Measurements from ENCODE around the gene JMJD1C.

DNA sequence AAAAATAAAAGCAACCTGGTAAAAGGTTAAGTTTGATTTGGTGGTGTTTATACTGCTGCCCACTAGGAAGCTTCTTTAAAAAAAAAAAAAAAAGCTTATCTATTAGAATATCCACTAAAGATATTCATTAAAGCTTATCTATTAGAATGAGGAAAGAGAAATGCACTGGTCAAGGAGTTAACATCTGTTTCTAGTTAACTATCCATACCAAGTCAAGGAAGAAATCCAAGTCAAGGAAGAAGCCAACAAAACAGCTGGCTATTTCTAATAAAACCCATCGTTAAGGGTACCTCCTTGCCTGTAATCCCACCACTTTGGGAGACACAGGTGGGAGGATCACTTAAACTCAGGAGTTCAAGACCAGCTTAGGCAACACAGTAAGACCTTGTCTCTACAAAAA, 82.6 kb downstream of the JMJD1C start:
- TF ChIP-seq, protein P1, sequence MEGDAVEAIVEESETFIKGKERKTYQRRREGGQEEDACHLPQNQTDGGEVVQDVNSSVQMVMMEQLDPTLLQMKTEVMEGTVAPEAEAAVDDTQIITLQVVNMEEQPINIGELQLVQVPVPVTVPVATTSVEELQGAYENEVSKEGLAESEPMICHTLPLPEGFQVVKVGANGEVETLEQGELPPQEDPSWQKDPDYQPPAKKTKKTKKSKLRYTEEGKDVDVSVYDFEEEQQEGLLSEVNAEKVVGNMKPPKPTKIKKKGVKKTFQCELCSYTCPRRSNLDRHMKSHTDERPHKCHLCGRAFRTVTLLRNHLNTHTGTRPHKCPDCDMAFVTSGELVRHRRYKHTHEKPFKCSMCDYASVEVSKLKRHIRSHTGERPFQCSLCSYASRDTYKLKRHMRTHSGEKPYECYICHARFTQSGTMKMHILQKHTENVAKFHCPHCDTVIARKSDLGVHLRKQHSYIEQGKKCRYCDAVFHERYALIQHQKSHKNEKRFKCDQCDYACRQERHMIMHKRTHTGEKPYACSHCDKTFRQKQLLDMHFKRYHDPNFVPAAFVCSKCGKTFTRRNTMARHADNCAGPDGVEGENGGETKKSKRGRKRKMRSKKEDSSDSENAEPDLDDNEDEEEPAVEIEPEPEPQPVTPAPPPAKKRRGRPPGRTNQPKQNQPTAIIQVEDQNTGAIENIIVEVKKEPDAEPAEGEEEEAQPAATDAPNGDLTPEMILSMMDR (IDR thresholded peaks at IDR 0.05; ENCODE audit: low read length): no peak
- TF ChIP-seq EZH2 (optimal IDR thresholded peaks at IDR 0.05; ENCODE audit: low read depth, low read length) (no peak), EZH2phosphoT487 (IDR thresholded peaks at IDR 0.05; ENCODE audit: low read length) (no peak)

Data from MM.1S (cell line).